Activated naive CD4-positive, alpha-beta T cell treated with anti-CD3 and anti-CD28 coated beads for 36 hours (primary cell): ENCODE measurements around the gene TYW1B. TPM values are rescaled to one million over a fixed set of nuclear protein-coding genes. Genes with fewer than 3 reads are reported as not detected.
"Not testable (repeated sequence)": the region's sequence is repeated elsewhere in the genome, so short reads cannot be mapped to it uniquely, and the experiment has no call there.

Experiments used
- CTCF ChIA-PET: fragments of 350-600 bp; sonication (Branson Sonifier 250); formaldehyde crosslinking; loops from one replicate; lab custom pipeline; 2021; ENCODE audit warnings: antibody characterized with exemption; lab: Charles Lee
- DNase-seq: peaks from one replicate; pipeline ENCODE4 v3.0.0-alpha.2; 2020
- H3K27ac Mint-ChIP-seq: one replicate; pipeline ENCODE4 v1.8.0; 2021; ENCODE audit warnings: mild to moderate bottlenecking, mixed read lengths
- H3K27me3 Mint-ChIP-seq: one replicate; pipeline ENCODE4 v1.8.0; 2021; ENCODE audit warnings: low read depth, mixed read lengths
- H3K36me3 Mint-ChIP-seq: one replicate; pipeline ENCODE4 v1.8.0; 2021; ENCODE audit warnings: low read depth, mixed read lengths
- H3K4me1 Mint-ChIP-seq: one replicate; pipeline ENCODE4 v1.8.0; 2021; ENCODE audit warnings: low read depth, mixed read lengths
- H3K4me3 Mint-ChIP-seq: one replicate; pipeline ENCODE4 v1.8.0; 2021; ENCODE audit warnings: mild to moderate bottlenecking, moderate library complexity, mixed read lengths
- H3K9me3 Mint-ChIP-seq: one replicate; pipeline ENCODE4 v1.8.0; 2021; ENCODE audit warnings: mixed read lengths
- intact Hi-C: fragments of 100-400 bp; cut with micrococcal nuclease; formaldehyde crosslinking; loops from one replicate; pipeline ENCODE4 v1.15.1; 2023
- total RNA-seq, 2 experiments: library from RNA; stranded (reverse); gene quantifications; one replicate each; pipeline ENCODE4 v1.2.3, GENCODE V29; 2021

TYW1B gene
- total RNA-seq, 2 experiments from 2014 or later = 2.8 to 3.3 TPM

- peaks cover 22% of the 10 kb centered on the region for H3K9me3 Mint-ChIP-seq
- intact Hi-C loops, CTCF ChIA-PET, H3K4me3 Mint-ChIP-seq, H3K4me1 Mint-ChIP-seq, H3K27me3 Mint-ChIP-seq, H3K27ac Mint-ChIP-seq, DNase-seq: not testable (repeated sequence)
- H3K36me3 Mint-ChIP-seq = peaks cover 46% of the 10 kb centered on the region
These were observed 238.0 kb downstream of the TYW1B start for GRCh38 chr7:72590023-72590422.

DNA sequence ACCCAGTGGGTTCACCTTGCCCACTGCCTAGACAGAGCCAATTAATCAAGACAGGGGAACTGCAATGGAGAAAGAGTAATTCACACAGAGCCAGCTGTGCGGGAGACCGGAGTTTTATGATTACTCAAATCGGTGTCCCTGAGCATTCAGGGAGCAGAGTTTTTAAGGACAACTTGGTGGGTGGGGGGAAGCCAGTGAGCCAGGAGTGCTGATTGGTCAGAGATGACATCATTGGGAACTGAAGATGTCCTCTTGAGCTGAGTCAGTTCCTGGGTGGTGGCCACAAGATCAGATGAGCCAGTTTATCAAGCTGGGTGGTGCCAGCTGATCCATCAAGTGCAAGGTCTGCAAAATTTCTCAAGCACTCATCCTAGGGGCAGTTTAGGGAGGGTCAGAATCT is 240.7 kb downstream of the TYW1B start:
- H3K27ac Mint-ChIP-seq, H3K4me1 Mint-ChIP-seq, intact Hi-C loops, H3K4me3 Mint-ChIP-seq, CTCF ChIA-PET, H3K27me3 Mint-ChIP-seq: not testable (repeated sequence)
- Mint-ChIP-seq H3K36me3 (peaks cover 62% of the 10 kb centered on the region), H3K9me3 (peaks cover 22% of the 10 kb centered on the region)
- DNase-seq = peak; percentile 4

DNA sequence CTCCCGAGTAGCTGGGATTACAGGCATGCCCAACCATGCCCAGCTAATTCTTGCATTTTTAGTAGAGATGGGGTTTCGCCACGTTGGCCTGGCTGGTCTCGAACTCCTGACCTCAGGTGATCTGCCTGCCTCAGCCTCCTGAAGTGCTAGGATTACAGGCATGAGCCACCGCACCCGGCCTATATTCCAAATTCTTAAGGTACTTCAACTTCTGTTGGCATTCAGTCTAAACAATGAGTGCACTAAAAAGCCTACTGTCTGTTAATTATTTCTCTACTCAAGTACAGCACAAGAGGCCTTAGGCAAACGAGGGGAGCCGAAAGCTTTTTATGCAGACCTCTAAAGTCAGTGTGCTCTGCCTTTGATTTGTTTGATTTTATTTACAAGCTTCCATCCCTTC is 243.4 kb downstream of the TYW1B start:
- H3K27ac Mint-ChIP-seq, H3K27me3 Mint-ChIP-seq, H3K4me1 Mint-ChIP-seq: not testable (repeated sequence)

GRCh38 chr7:72583620-72584361 is 244.2 kb downstream of the TYW1B start:
- H3K4me3 Mint-ChIP-seq, intact Hi-C loops, H3K4me1 Mint-ChIP-seq, DNase-seq, H3K27ac Mint-ChIP-seq, H3K27me3 Mint-ChIP-seq: not testable (repeated sequence)
- peaks cover 10% of the 10 kb centered on the region for H3K9me3 Mint-ChIP-seq
- peaks cover 48% of the 10 kb centered on the region for H3K36me3 Mint-ChIP-seq
- CTCF ChIA-PET = interaction anchor here (0.7 kb wide), 1 partner anchor 107 kb away, joined by 3 read pairs; no protein-coding TSS in a partner anchor

More for the DNA sequence above, 243.4 kb downstream of the TYW1B start:
- DNase-seq, intact Hi-C loops, H3K4me3 Mint-ChIP-seq: not testable (repeated sequence)
- Mint-ChIP-seq H3K36me3 (peaks cover 48% of the 10 kb centered on the region), H3K9me3 (peaks cover 10% of the 10 kb centered on the region)
- CTCF ChIA-PET = interaction anchor here (0.7 kb wide), 1 partner anchor 108 kb away, joined by 3 read pairs; no protein-coding TSS in a partner anchor

- H3K4me3 Mint-ChIP-seq, H3K27me3 Mint-ChIP-seq, intact Hi-C loops, DNase-seq, H3K4me1 Mint-ChIP-seq, CTCF ChIA-PET, H3K27ac Mint-ChIP-seq: not testable (repeated sequence)
- peaks cover 12% of the 10 kb centered on the region for H3K9me3 Mint-ChIP-seq
- peaks cover 51% of the 10 kb centered on the region for H3K36me3 Mint-ChIP-seq
These were observed 247.7 kb downstream of the TYW1B start for GRCh38 chr7:72580142-72580770.

GRCh38 chr7:72577107-72577506 is 250.9 kb downstream of the TYW1B start:
- Mint-ChIP-seq H3K36me3 (peaks cover 41% of the 10 kb centered on the region), H3K27ac (no peak overlapping the region), H3K4me1 (no peaks in the 10 kb centered on the region), H3K4me3 (no peak overlapping the region), H3K9me3 (peaks cover 12% of the 10 kb centered on the region), H3K27me3 (no peaks in the 10 kb centered on the region)
- intact Hi-C loops = no loop called here
- no peak for DNase-seq
- CTCF ChIA-PET = no interaction called here

DNA sequence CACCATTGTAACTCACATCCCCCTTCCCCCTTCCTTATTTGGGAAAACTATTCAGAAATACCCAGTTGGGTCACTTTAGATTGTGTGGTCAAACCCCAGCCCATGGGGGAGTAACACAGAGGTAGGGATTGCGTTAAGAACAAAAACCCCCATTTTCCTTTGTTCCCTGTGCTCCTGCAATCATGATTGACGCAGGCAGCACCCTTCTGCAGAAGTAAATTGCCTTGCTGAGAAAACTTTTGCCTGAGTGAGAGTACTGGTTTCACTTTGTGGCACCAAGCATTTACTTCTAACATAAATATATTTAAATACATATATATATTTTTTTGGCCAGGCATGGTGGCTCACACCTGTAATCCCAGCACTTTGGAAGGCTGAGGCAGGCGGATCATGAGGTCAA is 266.0 kb downstream of the TYW1B start:
- H3K4me1 Mint-ChIP-seq, H3K27ac Mint-ChIP-seq, H3K4me3 Mint-ChIP-seq, CTCF ChIA-PET, H3K27me3 Mint-ChIP-seq, intact Hi-C loops, DNase-seq, H3K36me3 Mint-ChIP-seq: not testable (repeated sequence)
- peaks cover 15% of the 10 kb centered on the region for H3K9me3 Mint-ChIP-seq

- H3K36me3 Mint-ChIP-seq, CTCF ChIA-PET, H3K27ac Mint-ChIP-seq, H3K4me1 Mint-ChIP-seq, DNase-seq, H3K4me3 Mint-ChIP-seq, intact Hi-C loops, H3K27me3 Mint-ChIP-seq: not testable (repeated sequence)
- peaks cover 12% of the 10 kb centered on the region for H3K9me3 Mint-ChIP-seq
These were observed 268.5 kb downstream of the TYW1B start for GRCh38 chr7:72559546-72559945.

DNA sequence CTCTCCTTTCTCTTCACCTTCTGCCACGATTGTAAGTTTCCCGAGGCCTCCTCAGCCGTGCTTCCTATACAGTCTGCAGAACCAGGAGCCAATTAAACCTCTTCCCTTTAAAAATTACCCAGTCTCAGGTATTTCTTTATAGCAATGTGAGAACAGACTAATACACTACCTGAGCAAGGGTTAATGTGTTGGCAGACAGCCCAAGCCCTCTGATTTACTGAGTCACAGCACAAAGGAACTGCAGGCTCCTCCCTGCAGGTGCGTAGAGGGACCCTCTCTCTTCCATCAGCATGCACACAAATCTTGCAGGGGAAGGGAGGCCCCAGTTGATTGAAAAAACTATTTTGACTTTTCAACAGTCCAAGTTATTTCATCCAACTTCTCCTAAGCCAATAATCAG is 271.3 kb downstream of the TYW1B start:
- H3K4me1 Mint-ChIP-seq, intact Hi-C loops: not testable (repeated sequence)

GRCh38 chr7:72555238-72555637 is 272.8 kb downstream of the TYW1B start:
- H3K9me3 Mint-ChIP-seq = peaks cover 11% of the 10 kb centered on the region
- H3K27ac Mint-ChIP-seq, H3K4me1 Mint-ChIP-seq, H3K36me3 Mint-ChIP-seq, intact Hi-C loops, H3K27me3 Mint-ChIP-seq, DNase-seq, H3K4me3 Mint-ChIP-seq: not testable (repeated sequence)
- CTCF ChIA-PET = interaction anchor here (0.6 kb wide), 1 partner anchor 119 kb away, joined by 3 read pairs; no protein-coding TSS in a partner anchor

More for the DNA sequence above, 271.3 kb downstream of the TYW1B start:
- H3K27ac Mint-ChIP-seq, CTCF ChIA-PET, H3K27me3 Mint-ChIP-seq, DNase-seq, H3K4me3 Mint-ChIP-seq, H3K36me3 Mint-ChIP-seq: not testable (repeated sequence)
- peaks cover 13% of the 10 kb centered on the region for H3K9me3 Mint-ChIP-seq

GRCh38 chr7:72554401-72554800 is 273.6 kb downstream of the TYW1B start:
- H3K36me3 Mint-ChIP-seq, H3K4me1 Mint-ChIP-seq, CTCF ChIA-PET, H3K27me3 Mint-ChIP-seq, H3K4me3 Mint-ChIP-seq, intact Hi-C loops, DNase-seq, H3K27ac Mint-ChIP-seq: not testable (repeated sequence)
- peaks cover 14% of the 10 kb centered on the region for H3K9me3 Mint-ChIP-seq

DNA sequence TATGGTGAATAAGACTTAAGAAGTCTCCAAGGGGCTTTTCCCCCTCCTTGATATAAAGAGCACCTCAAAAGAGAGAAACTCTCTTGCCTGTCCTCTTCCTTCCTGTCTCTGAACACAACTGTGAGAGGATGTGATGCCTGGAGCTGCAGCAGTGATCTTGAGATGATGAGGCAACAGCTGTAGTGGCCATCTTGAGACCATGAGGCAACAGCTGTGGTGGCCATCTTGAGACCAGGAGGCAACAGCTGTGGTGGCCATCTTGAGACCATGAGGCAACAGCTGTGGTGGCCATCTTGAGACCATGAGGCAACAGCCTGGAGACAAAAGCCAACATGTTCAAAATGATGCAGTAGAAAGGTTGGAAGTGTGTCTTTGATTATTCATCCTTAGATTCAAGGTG is 277.5 kb downstream of the TYW1B start:
- H3K27me3 Mint-ChIP-seq, H3K36me3 Mint-ChIP-seq, intact Hi-C loops, CTCF ChIA-PET, H3K27ac Mint-ChIP-seq, H3K4me3 Mint-ChIP-seq, H3K4me1 Mint-ChIP-seq, DNase-seq: not testable (repeated sequence)
- H3K9me3 Mint-ChIP-seq = peaks cover 14% of the 10 kb centered on the region
